Erythroblast (primary cell): Measurements from ENCODE around the gene GSTCD.

Source experiments
- GATA1 ChIP-seq: IDR thresholded peaks from 2 replicates; pipeline ENCODE4 v1.6.1; 2011; ENCODE audit warnings: low read depth, mild to moderate bottlenecking, control low read depth, low read length, moderate library complexity
- POLR2A ChIP-seq: IDR thresholded peaks from 2 replicates; pipeline ENCODE4 v1.6.1; 2011; ENCODE audit warnings: mild to moderate bottlenecking, low read length

GRCh38 chr4:105707782-105708180 is 803 bp upstream of the GSTCD start:
- TF ChIP-seq POLR2A: no peak
- TF ChIP-seq GATA1: no peak
